Eye (tissue), 1 donor: Measurements from ENCODE around the gene KDM4C.
"Not testable (repeated sequence)": the region's sequence is repeated elsewhere in the genome, so short reads cannot be mapped to it uniquely, and the experiment has no call there.

ENCODE experiments used
- DNase-seq: peaks from one replicate; pipeline ENCODE4 v3.0.0-alpha.2; 2015

KDM4C gene

DNA sequence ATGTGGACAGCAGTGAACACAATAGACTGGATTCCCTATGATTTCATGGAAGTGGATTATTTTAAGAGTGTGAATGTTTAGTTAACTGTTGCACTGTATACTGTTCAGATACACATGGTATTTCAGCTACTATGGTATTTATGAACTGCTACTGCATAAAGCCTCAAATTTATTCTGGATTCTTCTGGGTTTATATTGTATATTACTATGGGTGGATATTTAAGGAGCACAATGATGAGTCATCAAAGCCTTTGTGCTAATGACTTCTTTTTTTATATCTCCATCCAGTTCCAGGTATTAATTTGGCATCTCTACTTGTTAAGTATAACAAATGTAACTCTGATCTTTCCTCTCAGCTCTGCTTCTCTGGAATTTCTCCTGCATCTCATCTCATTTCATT is 6.8 kb downstream of the KDM4C start:
- no peak for DNase-seq

DNA sequence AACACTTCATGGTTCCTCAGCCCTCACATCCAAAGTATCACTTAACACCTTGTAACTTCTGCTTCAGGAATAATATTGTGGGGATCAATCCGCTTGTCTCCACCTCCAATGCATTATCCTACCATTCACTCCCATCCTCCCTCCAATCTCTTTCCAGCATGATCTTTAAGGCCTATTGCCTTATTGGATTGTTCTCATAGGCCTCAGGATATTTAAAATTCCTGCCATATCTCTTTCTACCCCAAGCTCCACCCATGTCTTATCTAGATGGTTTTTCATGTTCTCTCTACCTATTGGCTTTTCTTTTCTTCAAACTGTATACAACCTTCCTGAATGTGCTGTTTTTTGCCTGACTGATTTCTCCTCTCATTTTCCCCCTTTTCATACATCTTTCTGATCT is 7.2 kb downstream of the KDM4C start:
- DNase-seq, result no peak

DNA sequence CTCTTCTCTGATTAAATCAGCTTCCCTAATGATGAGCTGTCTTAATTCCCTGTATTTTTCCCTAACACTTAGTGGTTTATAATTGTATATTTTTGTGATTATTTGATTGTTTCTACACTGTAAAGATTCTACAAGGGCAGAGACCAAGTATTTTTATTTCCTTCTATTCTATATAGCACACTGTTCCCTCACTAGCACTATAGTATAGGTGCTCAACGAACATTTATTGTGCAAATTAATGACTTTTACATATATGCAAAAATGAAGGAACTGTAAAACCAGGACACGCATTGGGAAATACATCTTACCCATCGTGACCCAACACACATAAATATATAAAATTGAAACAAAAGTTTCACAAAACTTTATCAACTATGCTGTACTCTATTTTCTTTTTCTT is 7.6 kb downstream of the KDM4C start:
- DNase-seq, result no peak

DNA sequence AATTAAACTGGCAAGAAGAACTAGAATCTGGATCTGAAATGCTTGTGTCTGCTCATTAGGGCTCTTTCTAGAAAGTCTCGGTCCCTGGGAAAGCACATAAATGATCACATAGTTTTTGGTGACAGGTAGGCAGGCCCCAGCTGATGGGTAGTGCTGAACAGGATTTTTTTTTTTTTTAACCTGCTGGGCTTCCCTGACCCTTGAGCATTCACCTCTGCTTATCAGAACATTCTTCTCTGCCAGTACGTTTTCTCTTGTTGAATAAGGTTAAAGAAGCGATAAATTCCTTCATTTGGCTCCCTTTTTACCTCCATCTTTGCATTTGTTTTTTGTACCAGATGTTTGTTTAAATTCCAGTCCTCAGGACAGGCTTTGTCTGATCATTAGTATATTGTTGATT is 8.8 kb downstream of the KDM4C start:
- DNase-seq, result no peak

DNA sequence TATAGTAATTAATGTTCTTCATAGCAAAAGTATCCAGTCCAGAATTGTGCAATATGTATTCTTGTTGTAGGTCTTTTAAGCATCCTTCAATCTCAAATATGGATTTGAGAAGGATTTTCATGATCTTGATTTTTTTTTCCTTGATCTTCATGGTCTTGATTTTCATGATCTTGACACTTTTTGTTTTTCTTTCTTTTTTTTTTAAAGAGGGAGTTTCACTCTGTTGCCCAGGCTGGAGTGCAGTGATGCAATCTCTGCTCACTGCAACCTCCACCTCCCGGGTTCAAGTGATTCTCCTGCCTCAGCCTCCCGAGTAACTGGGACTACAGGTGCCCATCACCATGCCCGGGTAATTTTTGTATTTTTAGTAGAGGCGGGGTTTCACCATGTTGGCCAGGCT is 10.8 kb downstream of the KDM4C start:
- DNase-seq, result not testable (repeated sequence)

DNA sequence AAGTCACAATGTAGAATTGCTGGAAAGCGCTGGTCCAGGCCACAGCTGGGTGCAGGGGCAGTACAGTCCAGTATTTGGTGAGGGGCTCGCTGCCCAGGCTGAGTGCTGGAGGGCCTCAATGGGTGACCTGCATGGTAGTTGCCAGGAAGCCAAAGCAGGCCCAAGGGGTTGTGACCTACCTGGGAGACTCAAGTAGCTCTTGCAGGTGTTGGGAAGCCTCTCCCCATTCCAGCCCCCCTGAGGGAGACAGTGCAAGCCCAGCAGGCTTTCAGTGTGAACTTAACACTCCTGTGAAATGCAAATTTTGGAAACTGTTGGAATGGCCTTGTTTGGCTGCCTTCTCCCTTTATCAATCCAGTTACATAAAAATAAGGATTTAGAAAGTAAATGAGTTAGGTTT is 13.9 kb downstream of the KDM4C start:
- DNase-seq, result no peak

DNA sequence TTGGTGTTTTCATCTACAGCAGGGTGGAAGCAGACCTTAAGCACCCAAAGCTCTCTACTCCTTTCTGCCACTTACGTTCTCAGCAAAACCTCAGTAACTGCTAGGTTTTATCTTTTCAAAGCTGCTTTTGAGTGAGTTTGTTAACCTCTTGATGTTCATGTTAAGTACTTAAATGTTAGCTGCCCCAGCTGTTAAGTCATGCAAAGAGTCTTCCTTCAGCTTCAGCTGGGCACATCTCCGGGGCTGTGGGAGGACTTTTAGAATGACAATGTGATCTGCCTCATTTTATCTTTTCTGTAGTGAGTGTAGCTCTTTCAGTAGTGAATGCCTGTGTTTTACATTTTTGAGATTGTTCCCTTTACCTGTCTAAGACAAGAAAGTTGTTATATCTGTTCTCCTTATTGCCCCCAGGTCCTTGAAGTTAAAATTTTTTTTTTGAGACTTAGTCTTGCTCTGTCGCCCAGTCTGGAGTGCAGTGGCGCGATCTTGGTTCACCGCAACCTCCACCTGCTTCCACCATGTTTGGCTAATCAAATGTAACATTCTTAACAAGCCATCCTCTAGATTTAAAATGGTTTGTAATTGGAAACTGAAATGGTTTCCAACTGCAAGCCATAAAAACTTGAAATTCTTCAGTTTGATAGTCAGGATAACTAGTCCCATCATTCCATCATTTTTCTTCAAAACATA is 19.6 kb downstream of the KDM4C start:
- DNase-seq, result no peak

DNA sequence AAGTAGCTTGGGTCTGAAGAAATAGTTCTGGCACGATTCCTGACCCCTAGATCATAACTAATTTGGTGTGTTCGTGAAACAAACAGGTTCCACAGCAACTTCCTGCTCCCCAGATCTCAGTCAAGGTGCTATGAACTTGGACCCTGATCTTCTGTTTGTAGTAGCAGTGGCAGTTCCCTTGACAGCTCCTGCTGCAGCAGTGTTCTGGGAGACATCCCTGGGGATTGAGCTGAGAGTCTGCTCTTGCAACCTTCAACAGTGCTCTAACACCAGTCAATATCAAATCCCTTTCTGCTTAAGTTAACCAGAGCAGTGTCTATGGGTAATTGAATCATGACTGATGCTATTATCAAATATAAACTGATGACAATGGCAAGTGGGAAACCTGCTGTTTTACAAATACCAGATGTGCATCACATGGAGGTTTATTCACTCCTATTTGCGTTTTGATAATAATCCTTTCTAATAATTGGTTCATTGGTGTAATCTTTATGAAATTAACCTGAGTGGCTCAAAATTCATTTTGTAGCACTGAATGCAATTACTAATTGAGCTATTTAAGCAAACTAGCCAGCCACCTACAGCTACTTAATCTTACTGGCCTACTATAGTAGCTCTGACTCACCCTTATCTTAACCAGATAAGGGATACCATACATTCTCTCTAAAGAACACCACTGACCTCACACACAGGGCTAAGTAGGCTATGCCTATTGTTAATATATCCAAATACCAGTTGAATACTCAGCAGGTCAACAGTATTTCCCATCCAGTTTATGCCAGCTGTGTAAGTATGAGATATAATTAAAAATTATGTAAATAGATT is 21.9 kb downstream of the KDM4C start:
- DNase-seq, result peak; percentile 39

DNA sequence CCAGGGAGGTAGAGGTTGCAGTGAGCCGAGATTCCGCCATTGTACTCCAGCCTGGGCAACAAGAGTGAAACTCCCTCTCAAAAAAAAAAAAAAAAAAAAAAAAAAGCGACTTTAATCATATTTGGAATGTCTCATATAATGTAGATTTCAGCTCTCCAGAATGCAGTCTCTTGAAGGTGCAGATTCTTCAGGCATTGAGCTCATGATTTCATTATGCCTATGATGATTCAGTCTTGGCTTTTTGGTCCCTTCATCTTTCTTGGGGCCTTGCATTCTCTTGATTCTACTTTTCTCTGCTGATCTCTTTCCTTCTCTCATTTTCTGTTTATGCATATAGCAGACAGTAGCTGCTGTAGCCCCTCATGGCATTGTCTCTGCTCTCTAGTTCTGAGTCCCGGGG is 22.9 kb downstream of the KDM4C start:
- no peak for DNase-seq

DNA sequence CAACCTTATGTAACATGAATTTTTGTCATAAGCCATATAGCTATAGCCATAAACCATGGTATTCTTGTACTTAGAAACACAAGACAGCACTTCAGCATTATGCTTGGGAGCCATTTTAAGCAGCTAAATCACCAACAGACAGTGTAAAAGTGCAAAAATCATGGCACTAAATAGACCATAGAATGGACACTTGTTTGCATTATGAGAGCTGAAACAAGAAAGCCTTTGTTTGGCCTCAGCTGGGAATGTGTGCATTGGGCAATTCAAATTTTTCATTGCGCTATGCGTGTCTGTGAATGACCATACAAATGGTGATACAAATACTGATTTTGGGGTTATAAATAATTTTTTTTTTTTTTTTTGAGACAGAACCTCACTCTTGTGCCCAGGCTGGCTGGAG is 23.7 kb downstream of the KDM4C start:
- peak; percentile 11 for DNase-seq

DNA sequence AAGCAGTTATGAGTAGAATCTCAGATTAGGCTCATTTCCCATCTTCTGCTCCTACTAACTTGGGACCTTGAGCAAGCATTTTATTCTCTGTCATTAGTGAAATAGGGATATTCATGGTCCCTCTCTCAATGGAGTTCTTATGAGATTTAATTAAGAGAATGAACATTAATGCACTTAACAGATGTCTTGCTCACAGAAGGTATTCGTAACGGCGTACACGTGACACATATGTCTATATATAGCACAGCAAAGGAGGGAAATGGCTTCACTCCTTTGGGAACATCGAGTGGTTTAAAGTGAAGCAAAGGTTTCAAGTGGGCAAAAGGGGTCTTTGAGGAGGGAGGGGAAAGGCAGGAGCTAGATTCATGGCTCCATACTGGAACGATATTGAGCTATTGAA is 24.6 kb downstream of the KDM4C start:
- no peak for DNase-seq

DNA sequence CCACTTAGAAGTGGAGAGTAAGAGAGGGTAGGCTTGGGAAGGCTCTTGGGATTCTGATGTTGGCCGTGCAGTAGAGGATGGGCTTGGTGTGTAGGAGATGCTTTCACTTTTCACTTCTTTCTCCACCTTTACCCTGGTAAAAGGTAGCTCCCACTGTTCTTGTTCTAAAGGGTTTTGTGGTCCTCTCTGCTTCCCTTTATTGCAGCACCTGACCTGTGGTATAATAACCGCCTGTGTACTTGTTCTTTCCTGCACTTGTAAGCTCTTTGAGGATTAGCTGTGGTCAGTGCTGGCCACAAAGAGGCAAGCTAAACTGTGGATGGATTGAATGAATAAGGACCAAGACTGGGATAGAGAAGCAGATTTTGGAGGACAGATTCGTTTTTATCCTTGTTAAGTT is 25.2 kb downstream of the KDM4C start:
- DNase-seq, result no peak

DNA sequence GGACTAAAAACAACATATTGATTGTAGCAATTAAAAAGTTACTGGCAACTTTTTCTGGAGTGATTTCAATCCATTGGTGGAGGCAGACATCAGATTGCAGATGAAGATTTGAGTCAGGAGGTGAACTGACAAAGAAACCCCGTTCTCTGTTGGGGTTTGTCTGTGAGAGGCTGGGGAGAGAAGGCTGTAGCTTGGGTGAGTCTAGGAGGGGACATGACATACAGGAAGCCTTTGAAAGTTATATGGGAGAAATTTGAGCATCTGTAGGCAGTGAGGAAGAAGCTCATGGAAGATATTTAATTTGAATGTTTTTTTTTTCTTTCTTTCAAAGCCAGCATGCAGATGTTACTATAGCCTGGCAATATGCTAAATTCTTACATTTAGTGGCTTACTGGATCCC is 26.0 kb downstream of the KDM4C start:
- no peak for DNase-seq

DNA sequence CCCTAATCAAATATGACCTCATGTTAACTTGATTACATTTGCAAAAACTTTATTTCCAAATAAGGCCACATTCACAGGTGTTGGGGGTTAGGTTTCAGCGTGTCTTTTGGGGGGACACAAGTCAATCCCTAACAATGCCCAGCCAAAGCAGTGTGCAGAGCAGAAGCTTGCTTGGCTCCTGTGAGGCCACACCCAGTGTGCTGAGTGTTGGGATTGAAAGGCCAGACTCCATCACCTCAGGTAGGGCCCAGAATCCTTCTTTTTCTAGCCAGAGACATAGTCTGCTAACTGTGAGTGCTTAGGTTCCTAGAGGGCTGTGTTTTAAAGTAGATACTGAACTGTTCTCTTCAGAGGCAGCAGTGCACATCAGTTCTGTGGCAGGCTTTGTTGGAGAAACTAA is 27.9 kb downstream of the KDM4C start:
- no peak for DNase-seq

DNA sequence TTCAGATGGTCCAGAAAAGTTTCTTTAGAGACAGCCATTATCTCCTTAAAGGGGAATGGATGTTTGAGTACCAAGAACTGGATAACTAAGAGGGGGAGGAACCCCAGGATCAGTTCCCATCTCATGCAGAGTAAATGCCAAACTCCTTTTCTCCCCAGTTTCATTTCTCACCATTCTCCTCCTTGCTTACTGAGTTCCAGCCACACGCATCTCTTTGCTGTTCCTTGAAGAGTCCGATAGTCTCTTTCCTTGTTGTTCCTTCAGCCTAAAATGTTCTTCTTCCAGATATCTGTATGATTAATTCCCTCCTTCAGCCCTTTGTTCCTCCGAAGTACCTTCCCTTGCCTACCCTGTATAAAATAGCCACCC is 30.0 kb downstream of the KDM4C start:
- no peak for DNase-seq

DNA sequence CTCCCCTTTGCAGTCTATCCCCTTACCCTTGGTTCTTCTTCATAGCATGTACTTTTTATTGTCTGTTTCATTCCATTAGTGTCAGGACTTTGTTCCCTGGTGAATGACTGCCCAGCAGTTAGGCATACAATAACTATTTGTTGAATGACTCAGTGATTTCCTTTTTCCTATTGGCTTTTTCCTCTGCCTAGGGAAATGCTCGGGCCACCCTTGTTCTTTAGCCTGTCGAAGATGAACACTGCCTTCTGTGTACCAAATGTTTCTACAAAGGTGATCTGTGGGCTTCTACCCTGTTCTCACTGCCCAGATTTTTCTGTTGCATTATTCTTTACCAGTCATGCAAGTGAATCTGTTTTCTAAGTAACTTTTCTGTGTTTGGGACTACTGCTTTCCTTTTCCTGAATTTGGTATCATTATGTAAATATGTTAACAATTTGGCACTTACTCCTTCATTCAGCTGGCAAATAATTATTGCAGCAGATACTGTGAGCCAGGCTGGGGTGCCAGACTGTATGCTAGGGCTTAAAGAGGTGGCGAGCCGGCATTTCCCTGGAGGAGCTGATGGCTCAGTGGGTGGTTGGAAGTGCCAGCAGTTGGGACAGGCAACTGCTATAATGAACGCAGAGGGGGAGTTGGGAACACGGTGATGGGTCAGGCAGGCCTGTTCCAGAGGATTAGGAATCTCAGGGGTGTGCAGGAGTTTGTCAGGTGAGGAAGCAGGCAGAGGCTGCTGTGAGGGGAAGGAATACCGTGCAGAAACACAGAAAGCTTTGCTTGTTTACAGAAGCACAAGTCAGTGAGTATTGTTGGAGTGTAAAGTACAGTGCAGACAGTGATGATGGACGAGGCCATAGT is 30.6 kb downstream of the KDM4C start:
- peak; percentile 17 for DNase-seq

DNA sequence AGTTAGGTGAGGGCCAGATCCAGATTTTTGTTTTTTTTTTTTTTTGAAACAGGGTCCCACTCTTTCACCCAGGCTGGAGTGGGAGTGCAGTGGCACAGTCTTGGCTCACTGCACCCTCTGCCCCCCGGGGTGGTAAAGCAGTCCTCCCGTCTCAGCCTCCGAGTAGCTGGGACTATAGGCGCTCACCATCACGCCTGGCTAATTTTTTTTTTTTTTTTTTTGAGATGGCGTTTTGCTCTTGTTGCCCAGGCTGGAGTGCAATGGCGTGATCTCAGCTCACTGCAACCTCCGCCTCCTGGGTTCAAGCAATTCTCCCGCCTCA is 31.2 kb downstream of the KDM4C start:
- DNase-seq, result not testable (repeated sequence)

DNA sequence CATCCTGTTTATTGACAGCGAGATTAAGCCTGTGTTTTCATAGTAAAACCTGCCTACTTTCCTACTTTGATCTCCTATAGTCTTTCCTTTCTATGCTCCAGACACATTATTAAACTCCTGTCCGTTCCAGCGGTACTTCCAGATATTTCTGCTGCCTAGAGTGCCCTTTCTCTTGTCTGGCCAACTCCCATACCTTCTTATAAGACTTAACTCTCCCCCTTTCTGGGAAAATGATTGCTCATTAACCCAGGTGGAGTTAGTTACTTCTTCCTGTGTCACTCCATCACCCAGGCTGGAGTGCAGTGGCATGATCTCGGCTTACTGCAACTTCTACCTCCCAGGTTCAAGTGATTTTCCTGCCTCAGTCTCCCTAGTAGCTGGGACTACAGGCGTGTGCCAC is 33.1 kb downstream of the KDM4C start:
- DNase-seq, result no peak

DNA sequence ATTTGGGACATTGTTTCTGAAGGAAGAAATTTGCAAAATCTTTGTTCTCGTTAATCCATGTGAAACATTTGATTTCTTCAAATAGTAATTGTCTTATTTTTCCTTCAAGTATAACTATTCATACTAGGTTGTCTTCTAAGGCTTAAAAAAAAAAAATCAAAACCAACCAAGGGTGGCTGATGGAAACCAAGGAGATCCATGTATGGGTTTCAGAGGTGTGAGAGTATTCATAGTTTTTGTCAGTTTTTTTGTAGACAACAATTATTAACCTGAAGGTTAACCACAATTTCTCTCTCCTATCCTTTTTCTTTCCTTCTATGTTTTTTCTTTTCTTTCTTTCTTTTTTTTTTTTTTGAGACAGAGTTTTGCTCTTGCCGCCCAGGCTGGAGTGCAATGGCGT is 35.4 kb downstream of the KDM4C start:
- no peak for DNase-seq

DNA sequence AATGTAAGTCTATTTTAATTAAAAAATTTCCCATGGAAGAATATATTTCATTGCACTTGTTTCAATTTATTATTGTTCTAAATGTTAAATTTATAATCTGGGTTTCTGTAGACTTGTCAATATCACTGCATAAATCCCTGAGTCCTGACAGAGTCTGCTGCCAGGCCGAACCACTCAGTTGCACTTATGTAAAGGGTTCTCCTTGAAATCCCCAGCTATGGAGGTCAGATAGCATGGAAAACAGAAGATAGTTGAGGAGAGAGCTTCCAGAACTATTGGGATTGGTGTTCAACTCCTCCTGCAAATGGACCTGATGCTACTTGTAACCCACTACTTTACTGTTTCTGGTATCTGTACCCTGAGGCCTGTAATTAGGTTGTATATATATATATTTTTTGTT is 37.2 kb downstream of the KDM4C start:
- no peak for DNase-seq

DNA sequence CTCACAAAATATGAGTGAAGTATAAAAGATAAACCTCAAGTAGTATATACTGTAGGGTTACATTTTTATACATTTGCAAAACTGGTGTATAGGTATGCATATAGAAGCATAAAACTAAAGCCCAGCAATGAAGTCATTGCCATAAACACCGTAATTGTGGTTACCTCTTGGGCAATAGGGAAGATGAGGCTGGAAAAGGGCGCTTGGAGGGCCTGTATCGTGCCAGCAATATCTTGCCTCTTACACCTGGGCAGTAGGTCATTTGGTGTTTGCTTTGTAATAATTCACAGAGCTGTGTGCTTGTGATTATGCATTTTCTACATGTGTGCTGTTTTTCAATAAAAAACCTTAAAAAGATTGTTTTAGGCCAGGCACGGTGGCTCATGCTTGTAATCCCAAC is 45.2 kb downstream of the KDM4C start:
- no peak for DNase-seq

DNA sequence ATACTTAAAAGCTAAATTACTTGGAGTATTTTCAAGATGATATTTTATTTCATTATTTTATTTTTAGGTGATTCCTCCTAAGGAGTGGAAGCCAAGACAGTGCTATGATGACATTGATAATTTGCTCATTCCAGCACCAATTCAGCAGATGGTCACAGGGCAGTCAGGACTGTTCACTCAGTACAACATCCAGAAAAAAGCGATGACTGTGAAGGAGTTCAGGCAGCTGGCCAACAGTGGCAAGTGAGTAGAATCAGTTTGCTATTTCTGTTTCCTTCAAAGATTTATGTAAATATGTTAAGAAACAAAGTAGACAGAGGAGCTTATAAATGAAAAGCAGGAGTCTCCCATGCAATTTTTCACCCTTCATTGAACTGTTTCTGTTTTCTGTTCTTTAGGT is 47.8 kb downstream of the KDM4C start:
- no peak for DNase-seq

DNA sequence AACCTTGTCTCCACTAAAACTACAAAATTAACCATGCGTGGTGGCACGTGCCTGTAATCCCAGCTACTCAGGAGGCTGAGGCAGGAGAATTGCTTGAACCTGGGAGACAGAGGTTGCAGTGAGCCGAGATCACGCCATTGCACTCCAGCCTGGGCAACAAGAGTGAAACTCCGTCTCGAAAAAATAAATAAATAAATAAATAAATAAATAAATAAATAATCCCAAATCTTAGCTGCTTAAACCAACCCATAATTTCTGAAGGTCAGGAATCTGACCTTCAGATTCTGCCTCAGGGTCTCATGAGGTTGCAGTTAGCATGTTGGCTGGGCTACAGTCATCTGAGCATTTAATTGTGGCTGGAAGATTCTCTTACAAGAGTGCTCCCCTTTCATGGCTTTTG is 48.5 kb downstream of the KDM4C start:
- DNase-seq, result not testable (repeated sequence)

DNA sequence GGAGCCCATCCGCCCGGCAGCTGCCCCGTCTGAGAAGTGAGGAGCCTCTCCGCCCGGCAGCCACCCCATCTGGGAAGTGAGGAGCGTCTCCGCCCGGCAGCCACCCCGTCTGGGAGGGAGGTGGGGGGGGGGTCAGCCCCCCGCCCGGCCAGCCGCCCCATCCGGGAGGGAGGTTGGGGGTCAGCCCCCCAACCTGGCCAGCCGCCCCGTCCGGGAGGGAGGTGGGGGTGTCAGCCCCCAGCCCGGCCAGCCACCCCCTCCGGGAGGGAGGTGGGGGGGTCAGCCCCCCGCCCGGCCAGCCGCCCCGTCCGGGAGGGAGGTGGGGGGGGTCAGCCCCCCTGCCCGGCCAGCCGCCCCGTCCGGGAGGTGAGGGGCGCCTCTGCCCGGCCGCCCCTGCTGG is 49.9 kb downstream of the KDM4C start:
- not testable (repeated sequence) for DNase-seq
